Nephron (organoid): Measurements from ENCODE around the gene CADPS.

Experiments
- H3K27ac Mint-ChIP-seq, 3 experiments: 2 replicates each; pipeline ENCODE4 v1.8.0; 2020; ENCODE audit warnings: mixed read lengths in 3 of 3, mild to moderate bottlenecking in 2 of 3, moderate library complexity in 1 of 3
- H3K27me3 Mint-ChIP-seq: 2 replicates; pipeline ENCODE4 v1.8.0; 2021; ENCODE audit warnings: low read depth, mild to moderate bottlenecking, moderate library complexity, mixed read lengths
- H3K36me3 Mint-ChIP-seq: 2 replicates; pipeline ENCODE4 v1.8.0; 2020; ENCODE audit warnings: low read depth, mixed read lengths
- H3K4me1 Mint-ChIP-seq: 2 replicates; pipeline ENCODE4 v1.8.0; 2020; ENCODE audit warnings: mixed read lengths
- H3K4me3 Mint-ChIP-seq, 3 experiments: 2 replicates each; pipeline ENCODE4 v1.8.0; 2020; ENCODE audit warnings: mild to moderate bottlenecking in 3 of 3, mixed read lengths in 3 of 3, moderate library complexity in 2 of 3
- H3K9me3 Mint-ChIP-seq: 2 replicates; pipeline ENCODE4 v1.8.0; 2020; ENCODE audit warnings: mixed read lengths
- TF ChIP-seq, protein P1 (sequence below), 3 experiments: fragments of 200-600 bp; sonication (generic); IDR thresholded peaks; one replicate each; pipeline ENCODE4 v1.5.0; 2021; ENCODE audit warnings: antibody characterized with exemption in 3 of 3; ENCODE audit not compliant: unreplicated experiment in 3 of 3

Gene CADPS

DNA sequence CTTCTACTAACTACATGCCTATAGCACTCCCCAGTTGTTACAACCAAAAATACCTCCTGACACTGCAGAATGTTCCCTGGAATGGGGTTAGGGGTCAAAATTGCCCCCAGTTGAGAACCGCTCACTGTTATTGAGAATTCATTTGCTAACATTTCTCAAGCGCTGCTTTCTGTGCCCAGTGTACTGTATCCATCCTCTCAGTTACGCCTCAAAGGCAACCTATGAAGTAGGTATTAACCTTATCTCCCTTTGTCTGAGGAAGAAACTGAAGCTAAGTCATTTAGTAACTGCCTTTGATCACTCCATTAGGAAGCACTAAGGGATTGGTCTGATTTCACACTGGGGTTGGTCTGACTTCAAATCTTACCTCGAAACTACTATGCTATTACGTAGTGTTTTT, 70.1 kb downstream of the CADPS start:
- Mint-ChIP-seq H3K27me3 (peaks cover 4% of the 10 kb centered on the region), H3K4me3 (no peak overlapping the region), H3K27ac (no peak overlapping the region), H3K36me3 (no peaks in the 10 kb centered on the region), H3K4me1 (peaks cover 10% of the 10 kb centered on the region), H3K9me3 (no peaks in the 10 kb centered on the region)
- TF ChIP-seq, protein P1, sequence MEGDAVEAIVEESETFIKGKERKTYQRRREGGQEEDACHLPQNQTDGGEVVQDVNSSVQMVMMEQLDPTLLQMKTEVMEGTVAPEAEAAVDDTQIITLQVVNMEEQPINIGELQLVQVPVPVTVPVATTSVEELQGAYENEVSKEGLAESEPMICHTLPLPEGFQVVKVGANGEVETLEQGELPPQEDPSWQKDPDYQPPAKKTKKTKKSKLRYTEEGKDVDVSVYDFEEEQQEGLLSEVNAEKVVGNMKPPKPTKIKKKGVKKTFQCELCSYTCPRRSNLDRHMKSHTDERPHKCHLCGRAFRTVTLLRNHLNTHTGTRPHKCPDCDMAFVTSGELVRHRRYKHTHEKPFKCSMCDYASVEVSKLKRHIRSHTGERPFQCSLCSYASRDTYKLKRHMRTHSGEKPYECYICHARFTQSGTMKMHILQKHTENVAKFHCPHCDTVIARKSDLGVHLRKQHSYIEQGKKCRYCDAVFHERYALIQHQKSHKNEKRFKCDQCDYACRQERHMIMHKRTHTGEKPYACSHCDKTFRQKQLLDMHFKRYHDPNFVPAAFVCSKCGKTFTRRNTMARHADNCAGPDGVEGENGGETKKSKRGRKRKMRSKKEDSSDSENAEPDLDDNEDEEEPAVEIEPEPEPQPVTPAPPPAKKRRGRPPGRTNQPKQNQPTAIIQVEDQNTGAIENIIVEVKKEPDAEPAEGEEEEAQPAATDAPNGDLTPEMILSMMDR (IDR thresholded peaks at IDR 0.05; ENCODE audit: unreplicated experiment in 3 of 3): no peak

DNA sequence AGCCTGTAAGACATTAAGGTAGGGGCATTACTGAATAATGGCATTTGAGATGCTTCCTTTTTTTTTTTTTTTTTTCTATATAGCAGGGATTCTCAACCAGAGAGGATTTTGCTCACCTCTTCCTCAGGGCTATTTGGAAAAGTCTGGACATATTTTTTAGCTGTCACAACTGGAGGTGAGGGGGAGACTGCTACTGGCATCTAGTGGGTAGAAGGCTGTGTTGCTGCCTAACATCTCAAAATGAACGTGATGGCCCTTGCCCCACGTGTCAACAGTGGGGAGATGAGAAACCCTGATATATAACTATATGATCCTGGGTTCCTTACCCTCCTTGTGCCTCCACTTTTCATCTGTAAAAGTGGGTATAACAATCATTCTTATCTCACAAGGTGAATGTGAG, 71.9 kb downstream of the CADPS start:
- Mint-ChIP-seq H3K9me3 (no peaks in the 10 kb centered on the region), H3K4me1 (peaks cover 10% of the 10 kb centered on the region), H3K27me3 (peaks cover 5% of the 10 kb centered on the region), H3K27ac (no peak overlapping the region), H3K36me3 (no peaks in the 10 kb centered on the region), H3K4me3 (no peak overlapping the region)
- TF ChIP-seq, protein P1 (IDR thresholded peaks at IDR 0.05; ENCODE audit: unreplicated experiment in 3 of 3): no peak

- peaks cover 5% of the 10 kb centered on the region for H3K27me3 Mint-ChIP-seq
- H3K4me3 Mint-ChIP-seq: no peak overlapping the region
- H3K27ac Mint-ChIP-seq: no peak overlapping the region
- H3K4me1 Mint-ChIP-seq: no peaks in the 10 kb centered on the region
- no peaks in the 10 kb centered on the region for H3K9me3 Mint-ChIP-seq
- TF ChIP-seq, protein P1 (IDR thresholded peaks at IDR 0.05; ENCODE audit: unreplicated experiment in 3 of 3): no peak
- H3K36me3 Mint-ChIP-seq: no peaks in the 10 kb centered on the region
These were observed 77.2 kb downstream of the CADPS start for GRCh38 chr3:62798000-62798399.

- Mint-ChIP-seq H3K4me1 (no peaks in the 10 kb centered on the region), H3K27ac (no peak overlapping the region)
These were observed 78.1 kb downstream of the CADPS start for GRCh38 chr3:62797132-62797531.

GRCh38 chr3:62795978-62796657, 79.1 kb downstream of the CADPS start:
- Mint-ChIP-seq H3K36me3 (no peaks in the 10 kb centered on the region), H3K4me1 (no peaks in the 10 kb centered on the region), H3K4me3 (no peak overlapping the region), H3K27ac (no peak overlapping the region), H3K27me3 (peaks cover 5% of the 10 kb centered on the region), H3K9me3 (no peaks in the 10 kb centered on the region)
- TF ChIP-seq, protein P1 (IDR thresholded peaks at IDR 0.05; ENCODE audit: unreplicated experiment in 3 of 3): no peak

More at GRCh38 chr3:62797132-62797531, 78.1 kb downstream of the CADPS start:
- no peaks in the 10 kb centered on the region for H3K9me3 Mint-ChIP-seq
- TF ChIP-seq, protein P1 (IDR thresholded peaks at IDR 0.05; ENCODE audit: unreplicated experiment in 3 of 3): no peak
- H3K4me3 Mint-ChIP-seq: no peak overlapping the region
- peaks cover 5% of the 10 kb centered on the region for H3K27me3 Mint-ChIP-seq
- H3K36me3 Mint-ChIP-seq: no peaks in the 10 kb centered on the region

DNA sequence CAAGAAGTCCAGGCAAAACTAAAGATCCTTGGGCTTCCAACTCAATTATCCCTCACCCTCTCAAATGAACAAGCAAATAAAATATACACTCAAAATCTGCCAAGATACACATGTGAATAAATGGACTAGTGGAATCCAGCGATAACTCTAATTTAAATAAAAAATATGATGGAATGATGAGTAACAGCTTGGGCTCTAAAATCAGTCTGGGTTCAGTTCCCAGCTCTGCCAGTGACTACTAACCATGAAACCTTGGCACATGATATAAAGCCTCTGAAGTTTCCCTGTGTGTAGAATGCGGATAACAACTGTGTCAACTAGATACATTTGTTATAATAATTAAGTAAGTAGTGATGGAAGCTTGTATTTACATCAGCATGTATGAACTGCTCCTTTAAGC, 81.3 kb downstream of the CADPS start:
- H3K36me3 Mint-ChIP-seq: no peaks in the 10 kb centered on the region
- no peaks in the 10 kb centered on the region for H3K9me3 Mint-ChIP-seq
- H3K27me3 Mint-ChIP-seq: no peaks in the 10 kb centered on the region
- H3K4me3 Mint-ChIP-seq: no peak overlapping the region
- H3K27ac Mint-ChIP-seq: no peak overlapping the region
- TF ChIP-seq, protein P1 (IDR thresholded peaks at IDR 0.05; ENCODE audit: unreplicated experiment in 3 of 3): no peak
- H3K4me1 Mint-ChIP-seq: no peaks in the 10 kb centered on the region
